Body of pancreas (tissue), 4 donors: Measurements from ENCODE around the gene CYTIP. TPM values are rescaled to one million over a fixed set of nuclear protein-coding genes. Genes with fewer than 3 reads are reported as not detected.

ENCODE experiments used
- ATAC-seq: fragments of 150-250 bp; one replicate; pipeline ENCODE4 v1.9.1; 2016
- DNase-seq, 4 donors: peaks; one replicate each; pipeline ENCODE4 v3.0.0-alpha.2; 2019
- H3K27ac ChIP-seq, 4 donors: fragments of 200-600 bp; sonication (generic); 1 replicate in 3 of 4; 2 replicates in 1 of 4; pipeline versions ENCODE4 v1.5.1 to v1.6.1; 2016 to 2019; ENCODE audit warnings: mild to moderate bottlenecking in 1 of 4, mixed read lengths in 1 of 4, moderate library complexity in 1 of 4
- H3K27me3 ChIP-seq, 2 donors: fragments of 200-600 bp; sonication (generic); one replicate each; pipeline ENCODE4 v1.6.0; 2016; ENCODE audit warnings: mild to moderate bottlenecking in 1 of 2
- H3K36me3 ChIP-seq, 2 donors: fragments of 200-600 bp; sonication (generic); replicated peaks in 1 of 2; 2 replicates each; pipeline ENCODE4 v1.5.1; 2016; ENCODE audit warnings: low read depth in 2 of 2; ENCODE audit not compliant: insufficient read depth in 1 of 2
- H3K4me1 ChIP-seq: fragments of 200-600 bp; sonication (generic); one replicate; pipeline ENCODE4 v1.6.0; 2016
- H3K4me3 ChIP-seq, 2 donors: fragments of 200-600 bp; sonication (generic); 1 replicate in 1 of 2; 2 replicates in 1 of 2; pipeline ENCODE4 v1.5.1; 2016 to 2019
- H3K9me3 ChIP-seq, 3 donors: fragments of 200-600 bp; sonication (generic); 1 replicate in 2 of 3; 2 replicates in 1 of 3; pipeline ENCODE4 v1.5.1; 2016
- POLR2A ChIP-seq, 3 donors: fragments of 450-650 bp; IDR thresholded peaks; one replicate each; pipeline ENCODE4 v1.6.1; 2016; ENCODE audit warnings: antibody characterized with exemption in 3 of 3, mild to moderate bottlenecking in 2 of 3
- WGBS, 2 donors: methylation state at CpG; one replicate each; pipeline ENCODE4 v1.1.5; 2017; 5-methylcytosine and 5-hydroxymethylcytosine counted together
- intact Hi-C: fragments of 100-400 bp; cut with DNase I; formaldehyde crosslinking; loops from one replicate; pipeline ENCODE4 v1.15.1; 2023
- total RNA-seq, 2 donors: library from RNA; depleted of rRNA; stranded (reverse); fragments of >200 nt; gene quantifications; one replicate each; pipeline ENCODE4 v1.1.0, GENCODE V29; 2016
- TF ChIP-seq, protein P1 (sequence below), 7 experiments: fragments of 450-650 bp in 4 of 7; fragments of 200-600 bp in 3 of 7; sonication (generic) in 3 of 7; IDR thresholded peaks; one replicate each; pipeline ENCODE4 v1.5.1; 2016 to 2019; ENCODE audit warnings: antibody characterized with exemption in 7 of 7

Gene CYTIP
- total RNA-seq, 2 donors from 2014 or later = 5.6 to 10.6 TPM

DNA sequence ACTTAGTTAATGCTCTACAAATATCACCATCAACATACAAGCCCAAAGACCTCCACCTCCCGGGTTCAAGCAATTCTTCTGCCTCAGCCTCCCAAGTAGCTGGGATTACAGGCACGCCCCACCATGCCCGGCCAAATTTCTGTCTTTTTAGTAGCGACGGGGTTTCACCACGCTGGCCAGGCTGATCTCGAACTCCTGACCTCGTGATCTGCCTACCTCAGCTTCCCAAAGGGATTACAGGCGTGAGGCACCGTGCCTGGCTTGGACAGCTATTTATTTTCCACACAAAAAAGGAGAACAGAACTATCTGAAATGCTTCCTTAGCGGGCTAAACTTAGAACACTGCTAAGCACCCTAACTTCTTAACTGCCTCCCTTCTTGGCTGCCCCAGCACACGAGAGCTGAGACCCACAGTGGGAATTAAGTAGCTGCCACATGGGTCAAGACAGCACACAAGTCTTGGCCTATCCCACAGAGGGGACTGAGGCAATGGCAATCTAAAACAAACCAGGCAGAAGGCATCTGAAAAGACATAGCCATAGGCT is 24.8 kb downstream of the CYTIP start:
- WGBS, 2 donors = 86 to 97% methylated on average over 11 to 12 of the region's 12 CpGs
- Histone ChIP-seq H3K27ac (peak overlapping the region in 1 of 4 donors; percentile 64), H3K36me3 (no peaks in the 10 kb centered on the region), H3K27me3 (no peaks in the 10 kb centered on the region), H3K4me3 (no peak overlapping the region), H3K9me3 (no peaks in the 10 kb centered on the region), H3K4me1 (no peaks in the 10 kb centered on the region)
- intact Hi-C loops = no loop called here
- TF ChIP-seq, protein P1, sequence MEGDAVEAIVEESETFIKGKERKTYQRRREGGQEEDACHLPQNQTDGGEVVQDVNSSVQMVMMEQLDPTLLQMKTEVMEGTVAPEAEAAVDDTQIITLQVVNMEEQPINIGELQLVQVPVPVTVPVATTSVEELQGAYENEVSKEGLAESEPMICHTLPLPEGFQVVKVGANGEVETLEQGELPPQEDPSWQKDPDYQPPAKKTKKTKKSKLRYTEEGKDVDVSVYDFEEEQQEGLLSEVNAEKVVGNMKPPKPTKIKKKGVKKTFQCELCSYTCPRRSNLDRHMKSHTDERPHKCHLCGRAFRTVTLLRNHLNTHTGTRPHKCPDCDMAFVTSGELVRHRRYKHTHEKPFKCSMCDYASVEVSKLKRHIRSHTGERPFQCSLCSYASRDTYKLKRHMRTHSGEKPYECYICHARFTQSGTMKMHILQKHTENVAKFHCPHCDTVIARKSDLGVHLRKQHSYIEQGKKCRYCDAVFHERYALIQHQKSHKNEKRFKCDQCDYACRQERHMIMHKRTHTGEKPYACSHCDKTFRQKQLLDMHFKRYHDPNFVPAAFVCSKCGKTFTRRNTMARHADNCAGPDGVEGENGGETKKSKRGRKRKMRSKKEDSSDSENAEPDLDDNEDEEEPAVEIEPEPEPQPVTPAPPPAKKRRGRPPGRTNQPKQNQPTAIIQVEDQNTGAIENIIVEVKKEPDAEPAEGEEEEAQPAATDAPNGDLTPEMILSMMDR (IDR thresholded peaks at IDR 0.05) = no peak
- TF ChIP-seq POLR2A (IDR thresholded peaks at IDR 0.05) = no peak
- ATAC-seq = no peak
- DNase-seq = no peak

DNA sequence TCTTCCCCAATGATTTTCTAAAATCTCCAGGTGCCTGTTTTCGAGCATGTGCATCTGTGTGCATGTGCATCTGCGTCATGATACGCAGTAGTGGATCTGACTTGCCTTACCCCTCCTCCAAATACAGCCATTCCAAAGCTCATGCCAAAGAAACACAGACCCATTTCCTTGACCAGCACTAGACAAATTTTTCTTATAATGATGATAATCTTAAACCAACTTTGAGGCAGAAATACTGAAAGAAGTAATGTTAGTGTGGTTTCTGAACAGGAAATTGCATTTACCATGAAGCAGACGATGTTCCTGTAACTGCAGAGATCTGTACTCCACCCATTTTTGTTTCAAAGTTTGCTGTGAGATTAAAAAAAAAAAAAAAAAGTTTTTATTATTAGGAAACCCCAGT is 25.6 kb downstream of the CYTIP start:
- 72 to 87% methylated on average over 4 of the region's 4 CpGs for WGBS, 2 donors
- H3K4me3 ChIP-seq = no peak overlapping the region
- H3K9me3 ChIP-seq = no peaks in the 10 kb centered on the region
- ATAC-seq (no peak), DNase-seq (no peak)
- H3K27ac ChIP-seq = peak overlapping the region in 1 of 4 donors; percentile 64
- no peaks in the 10 kb centered on the region for H3K4me1 ChIP-seq
- H3K27me3 ChIP-seq = no peaks in the 10 kb centered on the region
- H3K36me3 ChIP-seq = no peaks in the 10 kb centered on the region
- intact Hi-C loops = no loop called here
- TF ChIP-seq, protein P1 (IDR thresholded peaks at IDR 0.05) = no peak
- no peak for TF ChIP-seq POLR2A (IDR thresholded peaks at IDR 0.05)

DNA sequence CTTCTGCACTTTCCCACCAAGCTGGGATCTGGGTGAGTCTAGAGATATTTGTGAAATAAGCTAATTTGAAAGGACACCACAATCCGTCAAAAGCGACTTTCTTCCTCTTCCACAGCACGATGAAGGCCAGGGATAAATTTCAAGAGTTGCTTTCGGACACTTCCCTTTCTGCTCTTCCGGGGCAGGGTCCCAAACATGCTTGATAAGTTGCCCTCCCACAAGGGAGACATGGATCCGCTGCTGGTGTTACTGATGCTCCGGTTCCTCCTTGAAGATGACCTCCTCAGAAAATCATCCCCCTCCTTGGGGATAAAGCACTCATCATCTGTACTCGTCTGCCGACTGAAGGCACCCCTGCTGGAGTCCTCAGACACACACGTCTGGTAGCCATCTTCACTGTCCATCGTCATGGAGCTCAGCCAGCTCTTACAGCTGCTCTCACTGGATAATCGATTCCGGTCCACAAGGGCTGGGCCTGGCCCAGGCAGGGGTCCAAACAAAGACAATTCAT is 28.2 kb downstream of the CYTIP start:
- no peaks in the 10 kb centered on the region for H3K27me3 ChIP-seq
- TF ChIP-seq, protein P1 (IDR thresholded peaks at IDR 0.05) = no peak
- no peak for TF ChIP-seq POLR2A (IDR thresholded peaks at IDR 0.05)
- ATAC-seq = no peak
- H3K36me3 ChIP-seq = no peaks in the 10 kb centered on the region
- H3K9me3 ChIP-seq = no peaks in the 10 kb centered on the region
- WGBS, 2 donors = 74 to 78% methylated on average over 13 of the region's 13 CpGs
- intact Hi-C loops = no loop called here
- DNase-seq = peak in 1 of 4 donors; percentile 33
- no peak overlapping the region for H3K4me3 ChIP-seq
- H3K4me1 ChIP-seq = no peaks in the 10 kb centered on the region
- H3K27ac ChIP-seq = no peak overlapping the region

GRCh38 chr2:157414050-157414449 is 29.8 kb downstream of the CYTIP start:
- no peaks in the 10 kb centered on the region for H3K27me3 ChIP-seq
- intact Hi-C loops = no loop called here
- H3K4me1 ChIP-seq = no peaks in the 10 kb centered on the region
- no peak overlapping the region for H3K27ac ChIP-seq
- no peak overlapping the region for H3K4me3 ChIP-seq
- H3K36me3 ChIP-seq = no peaks in the 10 kb centered on the region
- DNase-seq (no peak), ATAC-seq (no peak)
- no peaks in the 10 kb centered on the region for H3K9me3 ChIP-seq
- 81 to 84% methylated on average over 1 of the region's 1 CpG for WGBS, 2 donors
- TF ChIP-seq, protein P1 (IDR thresholded peaks at IDR 0.05) = no peak
- TF ChIP-seq POLR2A (IDR thresholded peaks at IDR 0.05) = no peak
